HEK293T (cell line): Measurements from ENCODE around the gene SGTB.

Source experiments
- ARNT ChIP-seq: fragments of 450-650 bp; IDR thresholded peaks from 2 replicates; pipeline ENCODE4 v1.6.1; 2017; ENCODE audit warnings: mild to moderate bottlenecking
- BHLHE40 ChIP-seq: fragments of 450-650 bp; IDR thresholded peaks from 2 replicates; pipeline ENCODE4 v1.6.1; 2016; ENCODE audit warnings: mild to moderate bottlenecking, moderate library complexity, borderline replicate concordance
- CTBP1 ChIP-seq: fragments of 450-650 bp; IDR thresholded peaks from 2 replicates; pipeline ENCODE4 v1.6.1; 2016; ENCODE audit warnings: borderline replicate concordance
- ELF4 ChIP-seq: fragments of 450-650 bp; IDR thresholded peaks from 2 replicates; pipeline ENCODE4 v1.6.1; 2017; ENCODE audit warnings: antibody characterized with exemption
- FOXK2 ChIP-seq: fragments of 450-650 bp; IDR thresholded peaks from 2 replicates; pipeline ENCODE4 v1.6.1; 2016; ENCODE audit warnings: mild to moderate bottlenecking
- FOXM1 ChIP-seq: fragments of 450-650 bp; IDR thresholded peaks from 2 replicates; pipeline ENCODE4 v1.6.1; 2017; ENCODE audit warnings: mild to moderate bottlenecking, borderline replicate concordance
- HDGF ChIP-seq: fragments of 450-650 bp; IDR thresholded peaks from 2 replicates; pipeline ENCODE4 v1.6.1; 2017; ENCODE audit warnings: antibody characterized with exemption, borderline replicate concordance
- L3MBTL2 ChIP-seq: fragments of 450-650 bp; conservative IDR thresholded peaks from 2 replicates; pipeline ENCODE4 v1.6.1; 2016; ENCODE audit warnings: mild to moderate bottlenecking
- NFRKB ChIP-seq: fragments of 450-650 bp; IDR thresholded peaks from 2 replicates; pipeline ENCODE4 v1.6.1; 2016; ENCODE audit warnings: mild to moderate bottlenecking, moderate library complexity
- PKNOX1 ChIP-seq: fragments of 450-650 bp; IDR thresholded peaks from 2 replicates; pipeline ENCODE4 v1.6.1; 2016
- SP1 ChIP-seq: fragments of 450-650 bp; IDR thresholded peaks from 2 replicates; pipeline ENCODE4 v1.6.1; 2017
- SUZ12 ChIP-seq: fragments of 450-650 bp; IDR thresholded peaks from 2 replicates; pipeline ENCODE4 v1.6.1; 2016; ENCODE audit warnings: mild to moderate bottlenecking
- TARDBP ChIP-seq: fragments of 450-650 bp; IDR thresholded peaks from 2 replicates; pipeline ENCODE4 v1.6.1; 2016
- ZNF384 ChIP-seq: fragments of 450-650 bp; IDR thresholded peaks from 2 replicates; pipeline ENCODE4 v1.6.1; 2016

- TF ChIP-seq FOXM1: no peak
- TF ChIP-seq TARDBP: no peak
- TF ChIP-seq FOXK2: no peak
- no peak for TF ChIP-seq PKNOX1
- no peak for TF ChIP-seq SP1
- no peak for TF ChIP-seq ELF4
- no peak for TF ChIP-seq BHLHE40
- TF ChIP-seq SUZ12: no peak
- TF ChIP-seq NFRKB: no peak
- TF ChIP-seq ZNF384: no peak
- TF ChIP-seq L3MBTL2: no peak
- no peak for TF ChIP-seq ARNT
- no peak for TF ChIP-seq CTBP1
- TF ChIP-seq HDGF: no peak
These were observed 15.9 kb upstream of the SGTB start for GRCh38 chr5:65737842-65738241.
